ENCODE measurements around the gene AMN1.
"Not testable (repeated sequence)": the region's sequence is repeated elsewhere in the genome, so short reads cannot be mapped to it uniquely, and the experiment has no call there.

The AMN1 gene

DNA sequence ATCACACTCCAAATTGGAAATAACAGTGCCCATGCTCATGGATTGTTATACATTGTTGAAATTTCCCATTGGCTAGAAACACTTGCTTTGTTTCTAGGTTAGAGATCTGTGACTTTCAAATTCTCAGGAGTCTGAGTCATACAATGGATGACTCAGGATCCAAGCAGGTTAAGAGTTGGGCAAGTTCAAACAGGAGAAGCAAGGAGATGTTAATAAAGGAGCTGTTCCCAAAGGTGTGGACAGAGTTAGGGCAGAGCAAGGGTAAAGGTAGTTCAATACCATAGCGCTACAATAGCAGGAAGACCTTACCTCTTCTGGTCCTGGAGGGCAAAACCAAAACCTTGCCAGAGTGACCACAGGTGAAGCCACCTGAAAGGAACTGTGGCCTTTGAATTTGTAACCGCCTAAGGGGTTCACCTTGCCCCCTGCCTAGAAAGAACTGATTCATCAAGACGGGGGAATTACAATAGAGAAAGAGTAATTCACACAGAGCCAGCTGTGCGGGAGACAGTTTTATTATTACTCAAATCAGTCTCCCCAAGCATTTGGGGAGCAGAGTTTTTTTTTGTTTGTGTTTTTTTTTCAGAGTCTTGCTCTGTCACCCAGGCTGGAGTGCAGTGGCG, 4.2 kb upstream of the AMN1 start:
- no peak for DNase-seq

- DNase-seq: not testable (repeated sequence)
These were observed 2.4 kb upstream of the AMN1 start for GRCh38 chr12:31731203-31731602.

GRCh38 chr12:31729705-31730104, 884 bp upstream of the AMN1 start:
- no peak for DNase-seq

DNA sequence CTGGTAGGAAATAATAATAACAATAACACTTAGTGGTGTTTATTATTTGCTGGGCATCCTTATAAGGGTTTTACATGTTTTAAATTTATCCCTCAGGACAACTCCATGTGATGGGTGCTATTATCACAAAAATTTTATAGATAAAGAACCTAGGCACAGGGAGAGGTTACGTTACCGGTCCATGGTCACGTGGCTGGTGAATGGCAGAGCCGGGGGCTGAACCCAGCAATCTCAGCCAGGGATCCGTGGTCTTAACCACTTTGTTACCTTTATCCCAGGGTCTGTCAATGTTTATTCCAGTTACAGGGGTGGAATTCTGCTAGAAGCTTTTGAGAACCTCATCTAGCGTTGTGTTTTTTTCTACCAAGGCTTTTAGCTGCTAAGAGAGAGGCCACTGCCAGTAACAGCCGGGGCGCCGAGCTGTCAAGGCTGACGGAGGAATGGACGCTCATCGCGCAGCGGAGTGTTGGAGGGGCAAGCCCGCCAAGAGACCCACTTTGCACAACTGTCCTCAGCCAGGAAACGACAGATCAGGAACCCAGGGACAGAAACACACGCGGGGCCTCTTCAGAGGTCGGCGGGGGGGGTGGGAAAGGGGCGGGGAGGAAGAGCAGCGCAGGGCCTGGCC, 418 bp downstream of the AMN1 start:
- DNase-seq: no peak

- DNase-seq: no peak
These were observed 1.6 kb downstream of the AMN1 start for GRCh38 chr12:31727192-31727591.

DNA sequence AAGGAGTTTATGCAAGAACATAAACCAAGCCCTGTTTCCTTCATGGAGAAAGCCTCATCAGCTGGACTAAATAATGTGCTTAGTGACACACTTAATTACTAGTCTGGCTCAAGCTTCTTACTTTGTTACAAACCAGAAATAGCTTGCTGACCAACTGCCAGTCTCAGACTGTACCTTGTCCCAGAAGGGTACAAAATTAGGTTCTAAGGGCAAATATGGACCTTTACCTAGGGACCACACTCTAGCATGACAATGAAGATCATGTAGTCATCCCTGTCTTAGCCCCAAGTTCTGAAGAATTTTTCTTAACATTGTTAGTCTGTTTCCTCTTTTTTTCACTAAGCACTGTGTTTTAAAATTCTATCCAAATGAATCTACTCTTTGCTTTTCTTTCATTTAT, 2.2 kb downstream of the AMN1 start:
- DNase-seq: no peak

GRCh38 chr12:31724557-31724956, 4.3 kb downstream of the AMN1 start:
- DNase-seq: no peak

DNA sequence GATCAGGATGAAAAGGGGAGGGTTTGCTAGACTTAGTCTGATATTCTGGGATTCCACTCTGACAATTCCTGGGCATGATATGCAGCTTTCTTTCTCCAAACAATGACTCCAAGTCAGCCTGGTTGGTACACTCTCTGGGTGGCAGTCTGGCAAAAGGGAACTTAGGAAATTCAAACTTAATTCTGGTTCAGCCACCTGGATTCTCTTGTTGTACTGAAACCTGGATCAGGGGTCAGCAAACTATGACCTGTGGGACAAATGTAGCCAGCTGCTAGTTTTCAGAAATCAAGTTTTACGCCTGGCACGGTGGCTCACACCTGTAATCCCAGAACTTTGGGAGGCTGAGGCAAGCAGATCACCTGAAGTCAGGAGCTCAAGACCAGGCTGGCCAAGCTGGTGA, 6.2 kb downstream of the AMN1 start:
- DNase-seq: no peak

- not testable (repeated sequence) for DNase-seq
These were observed 10.2 kb downstream of the AMN1 start for GRCh38 chr12:31718542-31719198.

- DNase-seq: not testable (repeated sequence)
These were observed 11.8 kb downstream of the AMN1 start for GRCh38 chr12:31716998-31717397.

DNA sequence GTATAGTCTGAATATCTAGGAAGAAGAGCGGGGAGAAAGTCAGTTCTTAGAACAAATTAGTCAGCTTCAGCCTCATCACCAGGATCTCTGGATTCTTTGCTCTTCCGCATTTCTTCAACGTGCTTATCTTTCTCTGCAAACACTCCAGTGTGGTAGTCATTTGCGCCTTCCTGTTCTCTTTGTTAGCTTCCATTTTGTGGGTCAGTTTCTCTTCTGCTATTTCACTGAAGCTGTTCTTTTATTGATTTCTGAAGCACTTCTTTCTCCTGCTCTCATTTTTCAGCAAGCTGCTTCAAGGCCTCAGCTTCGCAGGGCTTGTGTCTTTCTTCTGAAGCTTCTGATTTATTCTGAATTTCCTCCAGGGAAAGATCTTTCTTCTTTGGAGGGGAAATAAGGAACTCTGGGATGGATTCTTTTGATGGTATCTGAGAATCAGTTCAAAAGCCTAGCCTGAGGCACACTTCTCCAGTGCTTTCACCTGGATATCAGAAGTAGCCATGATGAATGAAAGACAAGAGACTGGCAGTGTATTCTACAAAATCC, 13.5 kb downstream of the AMN1 start:
- DNase-seq: no peak

DNA sequence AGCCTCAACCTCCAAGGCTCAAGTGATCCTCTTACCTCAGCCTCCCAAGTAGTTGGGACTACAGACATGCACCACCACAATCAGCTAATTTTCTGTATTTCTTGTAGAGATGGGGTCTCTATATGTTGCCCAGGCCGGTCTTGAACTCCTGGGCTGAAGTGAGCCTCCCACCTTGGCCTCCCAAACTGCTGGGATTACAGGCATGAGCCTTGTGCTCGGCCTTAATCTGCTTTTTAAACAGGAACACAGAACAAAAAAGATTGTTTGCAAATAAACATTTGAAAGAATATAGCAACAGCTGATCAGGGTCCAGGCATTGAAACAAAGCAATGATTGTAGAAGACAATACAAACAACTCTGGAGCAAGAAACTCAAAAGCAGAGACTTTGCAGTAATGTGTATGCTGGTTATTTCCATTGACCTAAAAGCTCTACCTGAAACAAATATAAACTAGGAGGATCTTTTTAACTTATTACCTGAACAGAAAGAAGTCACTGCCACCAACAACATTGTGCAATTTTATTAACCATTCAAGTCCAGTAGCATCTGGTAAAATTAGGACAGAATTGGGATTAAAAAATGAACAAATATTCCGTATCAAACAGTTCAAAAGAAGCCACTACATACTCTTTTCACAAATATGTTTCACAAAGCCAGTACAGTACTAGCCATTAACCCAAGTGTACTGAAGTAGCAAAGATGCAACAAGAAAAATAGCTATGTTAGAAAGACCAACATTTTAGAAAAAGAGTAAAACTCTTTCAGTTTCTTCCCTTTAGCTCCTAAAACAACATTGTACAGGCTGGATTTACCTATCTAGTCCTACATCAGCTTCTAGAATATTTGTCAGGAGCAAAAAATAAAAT, 14.2 kb downstream of the AMN1 start:
- no peak for DNase-seq

- DNase-seq: no peak
These were observed 15.9 kb downstream of the AMN1 start for GRCh38 chr12:31712877-31713276.

- DNase-seq: no peak
These were observed 18.6 kb downstream of the AMN1 start for GRCh38 chr12:31710021-31710818.

GRCh38 chr12:31708118-31708517, 20.7 kb downstream of the AMN1 start:
- not testable (repeated sequence) for DNase-seq

DNA sequence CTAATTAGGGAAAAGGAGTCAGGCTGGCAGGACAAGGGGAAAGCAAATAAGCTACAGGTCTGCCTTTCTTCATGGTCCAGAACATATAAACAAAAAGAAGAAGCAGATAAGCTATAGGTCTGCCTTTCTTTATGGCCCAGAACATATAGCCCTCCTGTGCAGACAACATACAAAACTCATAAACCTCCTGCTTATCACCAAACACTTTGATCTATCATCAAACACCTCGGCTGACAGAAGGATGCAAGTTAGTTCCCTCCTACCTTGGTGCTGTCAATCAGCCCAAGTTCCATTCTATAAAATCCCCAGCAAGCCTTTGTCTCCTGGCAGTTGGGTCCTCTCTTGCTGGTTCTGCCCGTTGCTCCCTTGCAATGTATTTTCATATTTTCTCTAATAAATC, 23.2 kb downstream of the AMN1 start:
- no peak for DNase-seq

- DNase-seq: no peak
These were observed 26.8 kb downstream of the AMN1 start for GRCh38 chr12:31702047-31702446.

DNA sequence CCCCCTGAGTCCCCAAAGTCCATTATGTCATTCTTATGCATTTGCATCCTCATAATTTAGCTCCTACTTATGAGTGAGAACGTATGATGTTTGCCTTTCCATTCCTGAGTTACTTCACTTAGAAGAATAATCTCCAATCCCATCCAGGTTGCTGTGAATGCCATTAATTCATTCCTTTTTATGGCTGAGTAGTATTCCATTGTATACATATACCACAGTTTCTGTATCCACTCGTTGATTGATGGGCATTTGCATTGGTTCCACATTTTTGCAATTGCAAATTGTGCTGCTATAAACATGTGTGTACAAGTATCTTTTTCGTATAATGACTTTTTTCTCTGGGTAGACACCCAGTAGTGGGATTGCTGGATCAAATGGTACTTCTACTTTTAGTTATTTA, 38.9 kb downstream of the AMN1 start:
- DNase-seq: not testable (repeated sequence)

DNA sequence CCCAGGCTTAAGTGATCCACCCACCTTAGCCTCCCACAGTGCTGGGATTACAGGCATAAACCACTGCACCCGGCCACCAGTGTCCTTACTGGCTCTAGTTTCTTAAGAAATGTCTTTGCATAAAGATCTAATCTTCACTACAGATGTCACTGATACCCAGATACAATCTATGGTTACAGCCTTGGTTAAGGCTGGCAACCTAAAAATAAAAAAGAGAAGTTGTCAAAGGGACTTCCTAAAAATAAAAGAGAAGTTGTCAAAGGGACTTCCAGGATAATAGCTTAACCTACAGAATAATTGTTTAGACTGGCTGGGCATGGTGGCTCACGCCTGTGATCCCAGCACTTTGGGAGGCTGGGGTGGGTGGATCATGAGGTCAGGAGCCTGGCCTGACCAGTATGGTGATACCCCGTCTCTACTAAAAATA, 41.7 kb downstream of the AMN1 start:
- no peak for DNase-seq

DNA sequence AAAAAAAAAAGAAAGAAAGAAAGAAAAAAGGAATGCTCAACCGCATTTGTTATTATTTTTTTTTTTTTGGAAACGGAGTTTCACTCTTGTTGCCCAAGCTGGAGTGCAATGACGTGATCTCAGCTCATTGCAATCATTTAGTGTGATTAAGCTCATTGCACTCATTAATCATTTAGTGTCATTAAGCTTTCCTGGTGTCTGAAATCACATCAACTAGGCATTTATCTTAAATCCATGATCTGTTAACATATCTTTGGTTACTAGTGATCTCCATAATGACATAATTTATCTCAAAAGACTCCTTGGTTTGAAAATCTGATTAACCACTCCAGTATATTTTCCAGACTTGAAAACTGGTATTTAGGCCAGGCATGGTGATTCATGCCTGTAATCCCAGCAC, 43.0 kb downstream of the AMN1 start:
- DNase-seq: no peak

GRCh38 chr12:31682136-31682962, 46.5 kb downstream of the AMN1 start:
- peak; percentile 33 for DNase-seq
